GM10248 (cell line): ENCODE results near the gene ST7.

ENCODE experiments used
- CTCF ChIA-PET: fragments of 300-600 bp; sonication (Branson Sonifier 250); formaldehyde crosslinking; extraction: SDS; loops from one replicate; lab custom pipeline; 2021; ENCODE audit warnings: antibody characterized with exemption; lab: Yijun Ruan, JAX
- POLR2A ChIA-PET: fragments of 350-650 bp; sonication (Branson Sonifier 250); formaldehyde crosslinking; extraction: SDS; loops from one replicate; lab custom pipeline; 2020; ENCODE audit warnings: antibody characterized with exemption; lab: Yijun Ruan, JAX
- DNase-seq: peaks from one replicate; pipeline ENCODE4 v3.0.0; 2012; ENCODE audit errors: extremely low spot score
- TF ChIP-seq, protein P1 (sequence below): IDR thresholded peaks from 2 replicates; pipeline ENCODE4 v1.5.1; 2012; ENCODE audit warnings: mild to moderate bottlenecking, low read depth; ENCODE audit errors: extremely low read depth, missing control alignments, control extremely low read depth

ST7 gene

DNA sequence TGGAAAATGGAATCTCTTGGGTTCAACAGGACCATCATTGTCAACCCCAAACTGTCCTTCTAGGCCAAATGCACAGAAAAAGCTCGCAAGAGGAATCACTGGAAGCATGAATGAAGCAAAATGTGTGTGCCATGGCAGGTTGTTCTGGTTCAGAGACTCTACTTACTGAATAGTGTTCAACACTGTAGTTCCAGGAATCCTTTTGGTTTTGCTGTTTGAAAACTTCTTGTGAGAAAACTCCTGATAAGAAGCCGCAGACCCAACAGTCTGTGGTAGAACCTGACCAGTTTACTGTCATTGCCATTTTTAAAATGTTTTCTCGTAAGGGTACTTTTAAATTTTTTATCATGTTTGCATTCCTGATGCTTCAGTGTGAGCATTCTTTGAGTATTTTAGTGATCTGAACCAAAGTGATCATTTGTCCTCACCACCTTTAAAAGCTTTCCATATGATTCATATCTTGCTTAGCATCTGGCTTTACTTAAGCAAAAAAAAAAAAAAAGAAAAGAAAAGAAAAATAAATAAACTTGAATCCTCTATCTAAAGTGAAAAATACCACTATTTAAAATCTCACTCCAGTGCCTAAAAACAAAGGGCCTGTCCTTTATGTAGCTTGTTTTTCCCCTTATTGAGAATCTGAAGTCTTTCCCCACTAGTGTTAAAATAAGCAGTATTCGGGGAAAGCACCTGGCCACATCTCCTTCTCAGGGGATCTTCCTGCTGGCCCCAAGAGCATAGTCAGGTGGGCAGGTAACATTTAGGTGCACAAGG, 277.2 kb downstream of the ST7 start:
- DNase-seq, result peak; percentile 45

DNA sequence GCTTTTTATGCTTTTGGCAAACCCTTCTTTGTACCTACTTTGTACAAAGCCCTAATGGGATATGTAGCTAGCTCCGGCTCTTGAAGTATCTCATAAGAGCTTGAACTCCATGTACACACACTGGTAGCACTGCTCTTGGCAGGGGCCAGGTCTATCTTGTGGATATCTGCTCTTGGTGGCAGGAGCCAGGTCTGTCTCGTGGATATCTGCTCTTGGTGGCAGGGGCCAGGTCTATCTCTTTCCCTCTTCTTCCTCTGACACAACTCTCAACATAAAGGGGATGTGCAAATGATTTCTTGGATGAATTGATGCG, 277.7 kb downstream of the ST7 start:
- ChIA-PET POLR2A (no interaction called here), CTCF (interaction anchor here (0.9 to 2.6 kb wide), 6 partner anchors 8 to 18 kb away, joined by 3 to 7 read pairs (median 4); no protein-coding TSS in a partner anchor)
- TF ChIP-seq, protein P1, sequence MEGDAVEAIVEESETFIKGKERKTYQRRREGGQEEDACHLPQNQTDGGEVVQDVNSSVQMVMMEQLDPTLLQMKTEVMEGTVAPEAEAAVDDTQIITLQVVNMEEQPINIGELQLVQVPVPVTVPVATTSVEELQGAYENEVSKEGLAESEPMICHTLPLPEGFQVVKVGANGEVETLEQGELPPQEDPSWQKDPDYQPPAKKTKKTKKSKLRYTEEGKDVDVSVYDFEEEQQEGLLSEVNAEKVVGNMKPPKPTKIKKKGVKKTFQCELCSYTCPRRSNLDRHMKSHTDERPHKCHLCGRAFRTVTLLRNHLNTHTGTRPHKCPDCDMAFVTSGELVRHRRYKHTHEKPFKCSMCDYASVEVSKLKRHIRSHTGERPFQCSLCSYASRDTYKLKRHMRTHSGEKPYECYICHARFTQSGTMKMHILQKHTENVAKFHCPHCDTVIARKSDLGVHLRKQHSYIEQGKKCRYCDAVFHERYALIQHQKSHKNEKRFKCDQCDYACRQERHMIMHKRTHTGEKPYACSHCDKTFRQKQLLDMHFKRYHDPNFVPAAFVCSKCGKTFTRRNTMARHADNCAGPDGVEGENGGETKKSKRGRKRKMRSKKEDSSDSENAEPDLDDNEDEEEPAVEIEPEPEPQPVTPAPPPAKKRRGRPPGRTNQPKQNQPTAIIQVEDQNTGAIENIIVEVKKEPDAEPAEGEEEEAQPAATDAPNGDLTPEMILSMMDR, result no peak
- DNase-seq, result no peak

More for the DNA sequence above, 277.2 kb downstream of the ST7 start:
- TF ChIP-seq, protein P1, result no peak
- ChIA-PET POLR2A (no interaction called here), CTCF (interaction anchor here (1.2 to 2.6 kb wide), 5 partner anchors 9 to 18 kb away, joined by 3 to 7 read pairs (median 6); no protein-coding TSS in a partner anchor)

DNA sequence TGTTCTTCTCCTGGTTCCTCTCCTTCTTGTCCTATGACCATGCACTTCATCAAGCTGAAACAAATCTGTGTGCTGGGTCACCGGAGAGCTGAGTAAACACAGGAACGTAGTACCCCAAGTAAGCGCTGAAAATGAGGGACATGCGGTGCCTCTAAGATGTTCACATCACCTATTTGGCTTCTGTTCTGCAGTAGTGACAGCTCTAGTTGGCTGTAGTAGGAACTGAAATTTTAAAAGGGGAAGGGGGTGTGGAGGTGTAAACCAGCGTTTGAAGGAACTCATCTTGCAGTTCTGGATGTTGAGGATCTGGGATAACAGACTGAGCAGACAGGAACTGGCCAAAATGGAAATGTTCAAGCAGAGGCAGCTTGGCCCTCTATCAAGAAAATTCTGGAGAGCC, 284.3 kb downstream of the ST7 start:
- no peak for DNase-seq
- TF ChIP-seq, protein P1, result no peak
- POLR2A ChIA-PET, result no interaction called here
- CTCF ChIA-PET, result interaction anchor here (1.0 to 1.5 kb wide), 2 partner anchors 12 to 110 kb away, joined by 3 to 5 read pairs; no protein-coding TSS in a partner anchor

DNA sequence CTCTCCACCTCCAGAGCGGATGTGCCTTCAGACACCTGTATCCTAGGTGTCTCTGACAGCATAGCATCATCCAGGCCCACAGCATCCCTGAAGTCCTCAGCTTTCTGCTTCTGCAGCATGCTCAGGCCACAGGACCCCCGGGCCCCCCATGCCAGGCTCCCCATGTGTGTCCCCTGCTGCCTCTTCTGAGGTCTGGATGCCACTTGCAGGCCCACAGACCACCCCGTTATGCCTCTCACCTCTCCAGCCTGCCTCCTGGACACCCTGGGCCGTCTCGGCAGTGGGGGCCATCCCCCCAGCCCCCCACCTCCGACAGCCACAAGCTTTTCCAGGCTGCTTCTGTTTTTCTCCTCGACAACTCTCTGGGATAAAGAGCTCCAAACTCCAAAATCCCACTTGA, 285.2 kb downstream of the ST7 start:
- POLR2A ChIA-PET, result no interaction called here
- TF ChIP-seq, protein P1, result no peak
- CTCF ChIA-PET, result interaction anchor here (2.0 kb wide), 1 partner anchor 8 kb away, joined by 7 read pairs; no protein-coding TSS in a partner anchor
- no peak for DNase-seq

DNA sequence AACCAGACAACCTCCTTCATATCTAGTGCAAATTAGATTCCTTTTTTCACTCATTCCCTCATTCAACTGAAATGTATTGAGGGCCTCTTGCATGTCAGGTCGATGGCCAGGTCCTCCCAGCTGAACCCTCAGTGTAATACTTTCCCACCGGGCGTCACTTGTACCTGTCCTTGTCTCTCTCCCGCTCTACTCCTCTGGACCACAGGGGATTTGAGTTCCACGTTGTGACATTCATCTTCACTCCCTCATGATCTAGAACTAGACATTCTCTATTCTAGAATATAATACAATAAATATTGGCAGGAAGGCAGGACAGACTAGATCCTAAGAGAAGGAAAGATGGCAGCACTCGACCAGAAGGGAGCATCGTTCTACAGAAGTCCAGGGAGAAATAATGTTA, 285.6 kb downstream of the ST7 start:
- TF ChIP-seq, protein P1, result no peak
- ChIA-PET POLR2A (no interaction called here), CTCF (interaction anchor here (1.1 to 2.0 kb wide), 3 partner anchors 8 to 26 kb away, joined by 3 to 7 read pairs (median 4); no protein-coding TSS in a partner anchor)
- DNase-seq, result no peak

DNA sequence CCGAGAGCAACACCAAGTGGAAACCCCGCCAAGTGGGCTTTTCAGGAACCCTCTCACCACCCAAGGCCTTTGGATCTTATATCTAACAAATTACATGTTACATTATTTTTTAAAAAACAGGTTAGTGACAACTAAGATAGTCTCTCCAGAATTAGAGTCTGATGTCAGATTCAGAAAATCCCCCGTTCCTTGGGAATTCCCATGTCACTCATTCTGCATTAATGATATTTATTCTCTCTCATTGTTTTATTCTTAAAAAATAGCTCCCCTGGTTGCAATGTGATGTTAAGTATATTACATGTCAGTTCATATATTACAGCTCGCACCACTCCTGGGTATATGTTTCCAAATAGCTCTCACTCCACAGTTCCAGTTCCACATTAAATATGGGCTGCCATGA, 287.8 kb downstream of the ST7 start:
- no peak for DNase-seq
- TF ChIP-seq, protein P1, result no peak
- POLR2A ChIA-PET, result no interaction called here
- CTCF ChIA-PET, result interaction anchor here (1.1 to 2.1 kb wide), 4 partner anchors 8 to 14 kb away, joined by 3 to 7 read pairs (median 4); no protein-coding TSS in a partner anchor
